ENCODE results near the gene RPS6KA6.

DNA sequence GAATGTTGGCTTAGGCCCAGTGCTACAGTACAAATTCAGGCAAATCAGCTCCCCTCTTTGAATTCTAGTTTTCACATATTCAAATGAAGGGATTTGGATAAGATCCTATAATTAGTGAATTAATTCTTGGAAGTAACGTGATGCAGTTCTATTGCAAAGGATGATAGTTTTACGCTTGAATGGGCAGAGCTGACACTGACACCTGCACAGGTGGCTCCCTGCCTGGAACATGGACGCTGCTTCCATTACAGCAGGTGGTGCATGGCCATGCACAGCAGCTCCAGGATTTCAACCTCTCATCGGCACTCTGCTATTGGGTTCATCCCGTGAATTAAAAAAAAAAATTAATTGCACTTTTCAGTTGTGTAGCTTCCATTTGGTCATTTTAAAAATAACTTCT is 28.4 kb upstream of the RPS6KA6 start:
- TF ChIP-seq, protein P1, sequence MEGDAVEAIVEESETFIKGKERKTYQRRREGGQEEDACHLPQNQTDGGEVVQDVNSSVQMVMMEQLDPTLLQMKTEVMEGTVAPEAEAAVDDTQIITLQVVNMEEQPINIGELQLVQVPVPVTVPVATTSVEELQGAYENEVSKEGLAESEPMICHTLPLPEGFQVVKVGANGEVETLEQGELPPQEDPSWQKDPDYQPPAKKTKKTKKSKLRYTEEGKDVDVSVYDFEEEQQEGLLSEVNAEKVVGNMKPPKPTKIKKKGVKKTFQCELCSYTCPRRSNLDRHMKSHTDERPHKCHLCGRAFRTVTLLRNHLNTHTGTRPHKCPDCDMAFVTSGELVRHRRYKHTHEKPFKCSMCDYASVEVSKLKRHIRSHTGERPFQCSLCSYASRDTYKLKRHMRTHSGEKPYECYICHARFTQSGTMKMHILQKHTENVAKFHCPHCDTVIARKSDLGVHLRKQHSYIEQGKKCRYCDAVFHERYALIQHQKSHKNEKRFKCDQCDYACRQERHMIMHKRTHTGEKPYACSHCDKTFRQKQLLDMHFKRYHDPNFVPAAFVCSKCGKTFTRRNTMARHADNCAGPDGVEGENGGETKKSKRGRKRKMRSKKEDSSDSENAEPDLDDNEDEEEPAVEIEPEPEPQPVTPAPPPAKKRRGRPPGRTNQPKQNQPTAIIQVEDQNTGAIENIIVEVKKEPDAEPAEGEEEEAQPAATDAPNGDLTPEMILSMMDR (IDR thresholded peaks at IDR 0.05 in 2 of 3, conservative IDR thresholded peaks at IDR 0.05 in 1 of 3; ENCODE audit: control insufficient read depth in 2 of 3, extremely low read depth in 1 of 3, insufficient read depth in 1 of 3, low read depth in 3 of 3, low read length in 3 of 3) = no peak
- TF ChIP-seq SUZ12 (IDR thresholded peaks at IDR 0.05; ENCODE audit: unreplicated experiment) (no peak), POLR2A (IDR thresholded peaks at IDR 0.05; ENCODE audit: low read depth, low read length) (no peak), EZH2 (IDR thresholded peaks at IDR 0.05; ENCODE audit: borderline replicate concordance, control insufficient read depth, low read depth, low read length) (no peak), CHD4 (IDR thresholded peaks at IDR 0.05) (no peak), NBN (IDR thresholded peaks at IDR 0.05) (no peak), CREM (IDR thresholded peaks at IDR 0.05; ENCODE audit: low read depth) (no peak), HDAC2 (IDR thresholded peaks at IDR 0.05) (no peak), MTA3 (IDR thresholded peaks at IDR 0.05; ENCODE audit: borderline replicate concordance, low read length) (no peak), EGR1 (IDR thresholded peaks at IDR 0.05; ENCODE audit: borderline replicate concordance in 1 of 2, low read depth in 2 of 2, low read length in 2 of 2) (no peak), ESRRA (IDR thresholded peaks at IDR 0.05; ENCODE audit: low read length) (no peak)
- TF ChIP-seq, protein P2, sequence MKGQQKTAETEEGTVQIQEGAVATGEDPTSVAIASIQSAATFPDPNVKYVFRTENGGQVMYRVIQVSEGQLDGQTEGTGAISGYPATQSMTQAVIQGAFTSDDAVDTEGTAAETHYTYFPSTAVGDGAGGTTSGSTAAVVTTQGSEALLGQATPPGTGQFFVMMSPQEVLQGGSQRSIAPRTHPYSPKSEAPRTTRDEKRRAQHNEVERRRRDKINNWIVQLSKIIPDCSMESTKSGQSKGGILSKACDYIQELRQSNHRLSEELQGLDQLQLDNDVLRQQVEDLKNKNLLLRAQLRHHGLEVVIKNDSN (IDR thresholded peaks at IDR 0.05; ENCODE audit: borderline replicate concordance, extremely low read length, insufficient read depth, low read depth, low read length) = no peak

Measured in GM12878 (cell line).